OCI-LY1 (cell line): ENCODE measurements around the gene TM4SF1.

ENCODE experiments used
- CTCF ChIP-seq: fragments of 200-600 bp; sonication (generic), shearing (Covaris generic); IDR thresholded peaks from 2 replicates; pipeline ENCODE4 v1.5.1; 2017; ENCODE audit warnings: mild to moderate bottlenecking, antibody characterized with exemption, low read length, moderate library complexity, mixed read lengths
- EZH2 ChIP-seq: fragments of 200-600 bp; sonication (generic), shearing (Covaris generic); IDR thresholded peaks from 2 replicates; pipeline ENCODE4 v1.8.0; 2017; ENCODE audit warnings: borderline replicate concordance, mixed run types, mild to moderate bottlenecking, antibody characterized with exemption, low read length, moderate library complexity, mixed read lengths

- TF ChIP-seq CTCF (no peak), EZH2 (no peak)
Measured at GRCh38 chr3:149356630-149357029, 20.8 kb downstream of the TM4SF1 start.
